ENCODE data around the gene NALCN.

GRCh38 chr13:101300531-101300930 is 115.8 kb downstream of the NALCN start:
- TF ChIP-seq CTCF (conservative IDR thresholded peaks at IDR 0.05; ENCODE audit: low read depth, low read length) (no peak), EZH2 (IDR thresholded peaks at IDR 0.05; ENCODE audit: borderline replicate concordance, low read depth, low read length, poor library complexity, severe bottlenecking) (no peak)
